HG03520 (cell line): ENCODE results near the gene ARHGEF37.
A peak's percentile ranks its signal among the peaks of the same experiment; 100 is the strongest.
"Not testable (repeated sequence)": the region's sequence is repeated elsewhere in the genome, so short reads cannot be mapped to it uniquely, and the experiment has no call there.

Experiments
- ATAC-seq: cut with Tn5 transposase; IDR thresholded peaks from one replicate; pipeline ENCODE4 v1.9.1; 2021; ENCODE audit warnings: mild to moderate bottlenecking, moderate library complexity; ENCODE audit not compliant: unreplicated experiment

The ARHGEF37 gene

GRCh38 chr5:149581192-149581861 lies at the start of gene ARHGEF37:
TSS of gene ARHGEF37 (plus strand) at chr5:149581498. CDS start at chr5:149597770, 16,272 bp downstream.
- no peak for ATAC-seq

DNA sequence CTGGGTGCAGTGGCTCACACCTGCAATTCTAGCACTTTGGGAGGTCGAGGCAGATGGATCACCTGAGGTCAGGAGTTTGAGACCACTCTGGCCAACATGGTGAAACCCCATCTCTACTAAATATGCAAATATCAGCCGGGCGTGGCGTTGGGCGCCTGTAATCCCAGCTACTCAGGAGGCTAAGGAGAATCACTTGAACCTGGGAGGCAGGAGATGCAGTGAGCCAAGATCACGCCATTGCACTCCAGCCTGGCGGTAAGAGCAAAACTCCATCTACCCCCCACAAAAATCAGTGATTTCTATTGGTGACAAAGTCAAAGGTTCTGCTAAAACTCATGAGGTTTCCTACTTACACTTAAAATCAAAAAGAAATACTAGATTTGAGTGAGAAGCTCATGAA lies 48.9 kb upstream of the ARHGEF37 start:
- ATAC-seq: no peak

DNA sequence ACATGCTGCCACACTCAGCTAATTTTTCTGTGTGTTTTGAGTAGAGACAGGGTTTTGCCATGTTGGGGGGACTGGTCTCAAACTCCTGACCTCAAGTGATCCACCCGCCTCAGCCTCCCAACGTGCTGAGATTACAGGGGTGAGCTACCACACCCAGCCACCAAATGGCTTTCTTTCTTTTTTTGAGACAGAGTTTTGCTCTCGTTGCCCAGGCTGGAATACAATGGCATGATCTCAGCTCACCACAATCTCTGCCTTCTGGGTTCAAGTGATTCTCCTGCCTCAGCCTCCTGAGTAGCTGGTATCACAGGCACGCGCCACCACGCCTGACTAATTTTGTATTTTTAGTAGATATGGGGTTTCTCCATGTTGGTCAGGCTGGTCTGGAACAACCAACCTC lies 45.5 kb upstream of the ARHGEF37 start:
- not testable (repeated sequence) for ATAC-seq

- ATAC-seq: no peak
Observed at GRCh38 chr5:149537374-149537975, 43.8 kb upstream of the ARHGEF37 start.

DNA sequence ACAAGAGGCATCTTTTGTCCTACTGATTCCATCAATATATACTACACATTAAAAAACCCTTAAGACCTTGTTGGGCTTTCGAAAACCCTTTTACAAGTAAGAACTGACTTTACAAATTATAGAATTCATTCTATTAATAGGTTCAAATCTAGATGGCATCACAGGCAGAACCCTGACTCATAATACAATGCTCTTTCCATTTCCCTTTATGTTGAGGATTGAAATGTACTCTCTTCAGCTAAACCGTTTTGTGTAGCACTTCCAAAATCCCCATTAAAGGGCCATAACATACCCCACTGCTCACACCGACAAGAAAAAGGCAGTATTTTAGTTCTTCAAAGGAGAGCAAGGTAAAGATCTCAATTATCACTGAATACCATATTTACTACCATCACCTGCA lies 41.2 kb upstream of the ARHGEF37 start:
- ATAC-seq: no peak

GRCh38 chr5:149541893-149542292 lies 39.4 kb upstream of the ARHGEF37 start:
- no peak for ATAC-seq

DNA sequence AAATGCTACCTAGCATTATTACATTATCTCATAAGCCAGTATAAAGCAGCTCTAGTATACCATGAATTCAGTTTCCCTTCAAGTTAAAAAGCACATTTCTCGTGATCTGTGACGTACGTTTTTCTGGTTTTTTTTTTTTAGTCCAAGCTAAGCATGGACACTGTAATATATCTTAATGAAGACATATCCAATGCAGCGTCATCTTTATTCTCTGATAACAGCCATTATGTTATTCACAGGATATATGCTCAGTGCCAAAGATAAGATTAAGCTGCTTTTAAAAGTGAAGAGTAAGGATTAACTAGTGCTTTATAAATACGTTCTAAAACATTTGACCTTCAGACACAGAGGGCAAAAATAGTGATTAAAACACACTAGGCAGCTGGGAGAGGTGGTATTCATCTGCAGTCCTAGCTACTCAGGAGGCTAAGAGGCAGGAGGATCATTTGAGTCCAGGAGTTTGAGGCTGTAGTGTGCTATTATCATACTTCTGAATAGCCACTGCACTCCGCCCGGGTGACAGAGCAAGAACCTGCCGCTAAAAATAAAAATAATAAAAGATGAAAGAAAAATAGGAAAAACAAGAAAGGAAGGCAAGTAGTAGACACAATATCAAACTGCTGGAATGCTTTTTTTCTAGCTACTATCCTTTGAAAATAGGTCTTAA lies 37.8 kb upstream of the ARHGEF37 start:
- no peak for ATAC-seq

GRCh38 chr5:149544028-149544420 lies 37.3 kb upstream of the ARHGEF37 start:
- no peak for ATAC-seq

- no peak for ATAC-seq
Observed at GRCh38 chr5:149545327-149545726, 36.0 kb upstream of the ARHGEF37 start.

GRCh38 chr5:149546974-149547373 lies 34.3 kb upstream of the ARHGEF37 start:
- ATAC-seq: no peak

DNA sequence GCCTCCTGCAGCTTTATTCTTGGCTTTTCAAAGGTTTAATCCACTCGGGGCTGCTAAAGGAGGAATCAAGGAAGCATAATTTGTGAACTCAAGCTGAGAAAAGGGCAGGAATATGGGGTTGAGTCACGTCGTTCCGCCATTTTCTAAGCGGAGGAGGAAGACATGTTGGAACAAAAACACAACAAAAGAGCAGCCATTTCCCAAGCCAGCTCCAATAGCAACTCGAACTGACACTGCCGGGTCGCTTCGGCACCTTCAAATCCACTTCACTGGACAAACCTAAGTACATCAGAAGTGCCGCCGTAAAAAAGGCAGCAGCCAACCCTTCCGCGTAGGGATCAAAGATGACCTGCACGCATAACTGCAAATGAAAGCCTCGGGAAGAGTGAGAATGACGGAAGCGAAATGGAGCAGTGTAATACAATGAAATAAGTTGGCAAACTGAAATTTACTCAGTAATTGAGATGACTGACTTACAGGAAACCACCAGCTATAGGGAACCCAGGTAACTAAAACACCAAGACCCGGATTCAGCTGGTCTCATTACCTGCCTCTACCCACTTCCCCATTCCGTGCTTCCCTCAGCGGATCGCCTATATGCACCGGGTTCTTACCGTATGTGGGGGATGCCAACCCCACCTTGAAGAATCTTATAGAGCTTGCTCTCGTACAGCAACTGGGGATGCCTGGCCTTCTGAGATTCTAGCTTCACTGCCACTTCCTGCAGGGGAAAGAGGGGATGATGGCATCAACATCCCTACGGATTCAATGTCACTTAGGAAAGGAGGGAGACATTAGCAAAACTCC lies 31.6 kb upstream of the ARHGEF37 start:
- ATAC-seq: no peak

DNA sequence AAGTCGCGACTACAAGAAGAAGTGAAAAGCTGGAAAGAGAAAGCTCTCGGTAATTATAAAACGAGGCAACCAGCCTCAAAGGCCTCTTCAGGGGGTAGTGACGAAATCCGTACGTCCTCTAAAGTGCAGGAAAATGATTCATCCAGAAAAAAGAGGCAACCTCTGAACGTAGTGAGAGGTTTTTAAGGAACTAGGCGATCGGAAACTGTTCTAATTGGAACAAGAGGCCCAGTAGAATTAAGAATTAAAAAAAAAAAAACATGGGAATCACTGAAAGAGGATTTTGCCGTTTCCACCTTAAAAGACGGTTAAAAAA lies 31.1 kb upstream of the ARHGEF37 start:
- ATAC-seq: no peak

- ATAC-seq: peak; percentile 1
Observed at GRCh38 chr5:149550594-149551226, 30.6 kb upstream of the ARHGEF37 start.

- peak; percentile 85 for ATAC-seq
Observed at GRCh38 chr5:149551227-149552037, 29.9 kb upstream of the ARHGEF37 start, which contains the start of gene CSNK1A1. TSS of gene CSNK1A1 (minus strand) at chr5:149551439. CDS start at chr5:149550964, 475 bp downstream.

- ATAC-seq: no peak
Observed at GRCh38 chr5:149552038-149552494, 29.2 kb upstream of the ARHGEF37 start.

DNA sequence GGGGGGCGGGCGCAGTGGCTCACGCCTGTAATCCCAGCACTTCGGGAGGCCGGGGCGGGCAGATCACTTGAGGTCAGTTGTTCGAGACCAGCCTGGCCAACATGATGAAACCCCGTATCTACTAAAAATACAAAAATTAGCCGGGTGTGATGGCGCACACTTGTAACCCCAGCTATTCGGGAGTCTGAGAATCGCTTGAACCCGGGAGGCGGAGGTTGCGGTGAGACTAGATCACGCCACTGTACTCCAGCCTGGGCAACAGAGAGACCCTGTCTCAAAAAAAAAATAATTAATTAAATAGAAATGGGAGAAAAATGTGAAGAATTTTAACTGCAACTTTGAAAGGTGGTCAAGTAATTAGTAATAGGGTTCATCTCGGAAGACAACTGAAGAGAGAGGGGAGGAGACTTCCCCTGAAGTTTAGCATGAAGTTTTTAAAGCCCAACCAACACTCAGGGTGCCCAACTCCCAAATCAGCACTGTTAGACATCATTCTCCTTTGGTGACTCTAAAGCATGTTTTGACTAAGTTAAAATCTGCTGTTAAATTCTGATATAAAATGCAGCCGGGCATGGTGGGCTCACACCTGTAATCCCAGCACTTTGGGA lies 28.6 kb upstream of the ARHGEF37 start:
- no peak for ATAC-seq

DNA sequence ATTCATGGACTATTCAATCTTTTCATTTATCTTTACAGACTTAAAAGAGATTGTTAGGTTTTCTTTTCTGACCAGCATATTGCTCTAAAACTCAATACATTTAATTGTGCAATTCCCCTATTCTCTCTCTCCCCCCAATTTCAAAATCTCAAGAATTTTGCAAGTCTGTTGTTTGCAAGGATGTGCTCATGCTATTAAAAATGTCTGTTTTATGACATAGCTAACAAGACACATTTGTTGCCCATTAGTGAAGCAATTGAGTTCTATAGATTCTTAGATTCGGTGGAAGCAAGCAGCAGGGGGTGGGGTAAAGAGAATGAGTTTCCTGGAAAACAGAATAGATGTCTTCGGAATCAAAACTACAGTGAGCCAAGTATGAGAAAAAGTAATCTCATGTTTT lies 21.6 kb upstream of the ARHGEF37 start:
- no peak for ATAC-seq

DNA sequence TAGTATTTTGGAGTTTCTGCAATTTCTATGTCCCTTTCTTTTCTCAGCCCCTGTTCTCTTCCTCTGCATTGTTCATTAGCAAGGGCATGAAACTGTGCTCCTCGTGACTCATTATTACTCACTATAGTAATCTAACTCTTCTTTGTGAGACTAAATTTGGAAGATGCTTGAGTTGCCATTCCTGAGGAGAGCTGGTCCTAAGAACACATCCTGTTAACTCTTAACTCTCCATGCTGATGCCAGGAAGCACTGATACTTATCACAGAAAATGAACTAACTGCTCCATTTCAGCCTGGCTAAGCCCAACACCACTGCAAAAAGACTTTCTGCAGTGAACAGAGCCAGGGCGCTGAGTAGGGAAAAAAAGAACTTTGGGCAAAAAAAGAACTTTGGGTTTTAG lies 19.4 kb upstream of the ARHGEF37 start:
- no peak for ATAC-seq

DNA sequence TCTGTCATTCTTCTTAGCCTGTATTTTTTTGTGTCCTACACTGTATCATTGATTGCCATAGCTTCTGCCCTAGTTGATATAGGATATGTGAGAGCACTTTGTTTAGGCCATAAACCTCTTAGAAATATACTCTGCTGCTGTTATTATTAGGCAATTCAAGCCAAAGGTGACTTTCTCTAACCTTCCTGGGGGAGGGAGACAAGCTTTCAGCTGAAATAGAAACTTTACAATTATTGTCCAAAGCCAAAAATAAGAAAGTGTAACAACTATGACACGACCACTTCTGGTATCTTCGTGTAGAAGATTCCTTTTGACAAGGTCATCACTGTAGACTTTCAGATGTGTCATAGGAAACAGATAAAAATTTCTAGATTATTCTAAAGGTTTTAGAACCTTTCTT lies 17.8 kb upstream of the ARHGEF37 start:
- no peak for ATAC-seq
